ENCODE data around the gene UBR7.
"Not testable (repeated sequence)": the region's sequence is repeated elsewhere in the genome, so short reads cannot be mapped to it uniquely, and the experiment has no call there.

DNA sequence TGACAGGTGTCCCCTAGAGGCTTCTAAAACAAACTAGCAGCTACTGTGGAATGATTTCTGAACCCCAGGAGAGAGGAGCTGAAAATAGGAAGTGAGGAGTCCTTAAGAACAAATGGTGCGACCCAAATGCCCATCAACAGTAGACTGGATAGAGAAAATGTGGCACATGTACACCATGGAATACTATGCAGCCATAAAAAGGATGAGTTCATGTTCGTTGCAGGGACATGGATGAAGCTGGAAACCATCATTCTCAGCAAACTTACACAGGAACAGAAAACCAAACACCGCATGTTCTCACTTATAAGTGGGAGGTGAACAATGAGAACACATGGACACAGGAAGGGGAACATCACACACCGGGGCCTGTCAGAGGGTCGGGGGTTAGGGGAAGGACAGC lies 26.0 kb downstream of the UBR7 start:
- TF ChIP-seq POLR2AphosphoS5 (IDR thresholded peaks at IDR 0.05; ENCODE audit: low read depth, low read length); TAF1 (IDR thresholded peaks at IDR 0.05; ENCODE audit: borderline replicate concordance, low read depth, low read length); POLR2A (IDR thresholded peaks at IDR 0.05; ENCODE audit: low read depth, low read length): not testable (repeated sequence)
